OCI-LY3 (cell line): ENCODE measurements around the gene EGFLAM.

Experiments
- EZH2phosphoT487 ChIP-seq: fragments of 200-600 bp; shearing (Covaris generic); IDR thresholded peaks from 2 replicates; pipeline ENCODE4 v1.6.1; 2018; ENCODE audit warnings: antibody characterized with exemption, mixed run types, low read depth
- TF ChIP-seq, protein P1 (sequence below): fragments of 200-600, 300-600 bp; sonication (generic); IDR thresholded peaks from 2 replicates; pipeline ENCODE4 v1.5.1; 2014; ENCODE audit warnings: antibody characterized with exemption, low read length, low read depth

DNA sequence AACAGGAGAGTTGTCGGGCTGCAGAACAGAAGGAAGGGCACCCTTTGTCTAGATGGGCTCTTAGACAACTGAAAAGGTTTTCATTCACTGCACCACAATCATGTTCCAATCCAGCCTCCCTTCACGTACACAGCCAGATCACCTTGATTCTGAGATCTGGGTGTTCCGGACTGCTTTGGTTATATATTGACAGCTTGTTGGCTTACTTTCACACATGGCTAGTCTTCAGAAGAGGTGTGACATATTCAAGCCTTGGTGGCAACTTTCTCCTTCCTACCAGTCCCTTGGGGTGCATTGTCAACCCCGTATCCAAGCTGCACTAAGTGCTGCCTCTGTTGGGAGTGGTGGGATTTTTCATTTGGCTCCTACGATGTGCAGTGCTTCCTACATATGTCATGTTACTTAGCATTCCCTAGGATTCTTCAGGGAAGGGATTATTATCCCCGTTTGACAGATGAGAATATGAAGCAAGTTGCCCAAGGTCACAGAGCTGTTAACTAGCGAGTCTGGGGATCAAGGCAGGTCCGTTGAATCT lies 197.5 kb downstream of the EGFLAM start:
- TF ChIP-seq, protein P1, sequence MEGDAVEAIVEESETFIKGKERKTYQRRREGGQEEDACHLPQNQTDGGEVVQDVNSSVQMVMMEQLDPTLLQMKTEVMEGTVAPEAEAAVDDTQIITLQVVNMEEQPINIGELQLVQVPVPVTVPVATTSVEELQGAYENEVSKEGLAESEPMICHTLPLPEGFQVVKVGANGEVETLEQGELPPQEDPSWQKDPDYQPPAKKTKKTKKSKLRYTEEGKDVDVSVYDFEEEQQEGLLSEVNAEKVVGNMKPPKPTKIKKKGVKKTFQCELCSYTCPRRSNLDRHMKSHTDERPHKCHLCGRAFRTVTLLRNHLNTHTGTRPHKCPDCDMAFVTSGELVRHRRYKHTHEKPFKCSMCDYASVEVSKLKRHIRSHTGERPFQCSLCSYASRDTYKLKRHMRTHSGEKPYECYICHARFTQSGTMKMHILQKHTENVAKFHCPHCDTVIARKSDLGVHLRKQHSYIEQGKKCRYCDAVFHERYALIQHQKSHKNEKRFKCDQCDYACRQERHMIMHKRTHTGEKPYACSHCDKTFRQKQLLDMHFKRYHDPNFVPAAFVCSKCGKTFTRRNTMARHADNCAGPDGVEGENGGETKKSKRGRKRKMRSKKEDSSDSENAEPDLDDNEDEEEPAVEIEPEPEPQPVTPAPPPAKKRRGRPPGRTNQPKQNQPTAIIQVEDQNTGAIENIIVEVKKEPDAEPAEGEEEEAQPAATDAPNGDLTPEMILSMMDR: no peak
- no peak for TF ChIP-seq EZH2phosphoT487
